CD8-positive, alpha-beta memory T cell (primary cell): ENCODE data around the gene NLRC5. TPM values are rescaled to one million over a fixed set of nuclear protein-coding genes. Genes with fewer than 3 reads are reported as not detected.
A peak's percentile ranks its signal among the peaks of the same experiment; 100 is the strongest.

Source experiments
- CTCF ChIA-PET: fragments of 350-600 bp; sonication (Branson Sonifier 250); formaldehyde crosslinking; loops from one replicate; lab custom pipeline; 2021; ENCODE audit warnings: antibody characterized with exemption; lab: Charles Lee
- POLR2A ChIA-PET: fragments of 350-600 bp; sonication (Branson Sonifier 250); formaldehyde crosslinking; loops from one replicate; lab custom pipeline; 2021; ENCODE audit warnings: antibody characterized with exemption; lab: Charles Lee
- DNase-seq, 5 donors: peaks; one replicate each; pipeline versions ENCODE4 v3.0.0 to v3.0.0-alpha.2; 2020 to 2022; ENCODE audit warnings: mixed read lengths in 1 of 5
- H3K27ac ChIP-seq: one replicate; pipeline ENCODE4 v1.7.0; 2013; ENCODE audit warnings: low read depth, mild to moderate bottlenecking, low read length, moderate library complexity
- H3K27me3 ChIP-seq: 2 replicates; pipeline ENCODE4 v1.7.0; 2013; ENCODE audit warnings: low read length, mild to moderate bottlenecking; ENCODE audit not compliant: insufficient read depth, poor library complexity, severe bottlenecking
- H3K36me3 ChIP-seq: 2 replicates; pipeline ENCODE4 v1.7.0; 2013; ENCODE audit warnings: mild to moderate bottlenecking, low read length, moderate library complexity; ENCODE audit not compliant: insufficient read depth
- H3K4me1 ChIP-seq: 2 replicates; pipeline ENCODE4 v1.7.0; 2013; ENCODE audit warnings: mild to moderate bottlenecking, low read length, moderate library complexity; ENCODE audit not compliant: insufficient read depth
- H3K4me3 ChIP-seq: 2 replicates; pipeline ENCODE4 v1.7.0; 2013; ENCODE audit warnings: mild to moderate bottlenecking, low read length
- H3K9me3 ChIP-seq: 2 replicates; pipeline ENCODE4 v1.7.0; 2013; ENCODE audit warnings: mild to moderate bottlenecking, low read length
- H3K27ac Mint-ChIP-seq, 8 donors: one replicate each; pipeline ENCODE4 v1.8.0; 2020 to 2021; ENCODE audit warnings: mixed read lengths in 8 of 8, mild to moderate bottlenecking in 6 of 8, inconsistent platforms in 3 of 8, moderate library complexity in 3 of 8
- H3K27me3 Mint-ChIP-seq, 2 donors: one replicate each; pipeline ENCODE4 v1.8.0; 2020 to 2021; ENCODE audit warnings: mixed read lengths in 2 of 2, mild to moderate bottlenecking in 1 of 2, moderate library complexity in 1 of 2
- H3K36me3 Mint-ChIP-seq, 3 donors: one replicate each; pipeline ENCODE4 v1.8.0; 2020 to 2021; ENCODE audit warnings: mixed read lengths in 3 of 3, inconsistent platforms in 1 of 3, mild to moderate bottlenecking in 1 of 3
- H3K4me1 Mint-ChIP-seq, 3 donors: one replicate each; pipeline ENCODE4 v1.8.0; 2020 to 2021; ENCODE audit warnings: mixed read lengths in 3 of 3, inconsistent platforms in 1 of 3, mild to moderate bottlenecking in 1 of 3
- H3K4me3 Mint-ChIP-seq, 7 donors: one replicate each; pipeline ENCODE4 v1.8.0; 2020 to 2021; ENCODE audit warnings: mixed read lengths in 7 of 7, mild to moderate bottlenecking in 6 of 7, moderate library complexity in 4 of 7, inconsistent platforms in 2 of 7
- H3K9me3 Mint-ChIP-seq, 5 donors: one replicate each; pipeline ENCODE4 v1.8.0; 2020 to 2022; ENCODE audit warnings: mixed read lengths in 5 of 5, mild to moderate bottlenecking in 3 of 5, moderate library complexity in 2 of 5, inconsistent platforms in 1 of 5
- polyA plus RNA-seq: library from polyadenylated mRNA; unstranded; fragments of 300-500 nt; fragmentation: Illumina TruSeq; gene quantifications from one replicate; pipeline ENCODE4 v1.2.3, GENCODE V29; 2021
- total RNA-seq, 2 experiments: library from RNA; stranded (reverse); gene quantifications; one replicate each; pipeline ENCODE4 v1.2.3, GENCODE V29; 2021

Gene NLRC5
- total and polyA plus RNA-seq, 3 experiments from 2014 or later, result 165 to 178 (median 173) TPM

DNA sequence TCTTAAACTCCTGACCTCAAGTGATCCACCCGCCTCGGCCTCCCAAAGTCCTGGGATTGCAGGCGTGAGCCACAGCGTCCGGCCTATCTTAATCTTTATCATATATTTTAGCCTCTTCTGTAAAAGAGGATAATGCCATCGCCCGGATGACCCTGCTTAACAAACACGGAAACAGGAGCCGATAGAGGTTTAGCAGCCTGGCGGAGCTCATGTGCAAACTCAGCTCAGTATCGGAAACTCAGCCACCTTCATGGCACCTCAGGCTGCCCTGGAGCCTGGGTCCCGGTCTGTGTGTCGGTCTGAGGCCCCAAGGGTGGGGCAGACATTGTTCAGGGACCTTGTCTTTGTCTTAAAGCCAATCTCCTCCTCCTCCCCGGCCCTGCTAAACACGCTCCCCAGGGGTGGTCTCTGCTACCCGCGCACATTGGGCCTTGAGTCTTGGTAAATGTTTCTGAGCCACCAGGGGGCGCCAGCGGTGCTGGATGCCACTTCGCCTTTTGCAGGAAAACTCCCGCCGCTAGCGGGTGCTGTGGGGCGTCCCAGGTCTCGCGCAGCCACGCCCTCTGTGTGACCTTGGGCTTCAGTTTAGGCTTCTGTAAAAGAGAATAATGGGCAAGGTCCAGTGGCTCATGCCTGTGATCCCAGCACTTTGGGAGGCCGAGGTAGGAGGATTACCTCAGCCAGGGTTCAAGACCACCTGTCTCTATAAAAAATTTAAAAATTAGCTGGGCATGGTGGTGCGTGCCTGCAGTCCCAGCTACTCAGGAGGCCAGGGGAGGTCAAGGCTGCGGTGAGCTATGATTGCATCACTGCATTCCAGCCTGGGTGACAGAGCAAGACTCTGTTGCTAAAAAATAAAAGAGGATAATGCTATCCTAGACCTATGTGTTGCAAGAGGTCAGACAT is 24.9 kb upstream of the NLRC5 start:
- H3K27me3 Mint-ChIP-seq, result peaks cover 0 to 1% of the 10 kb centered on the region in 2 donors
- H3K27ac ChIP-seq, result no peak overlapping the region
- H3K4me3 ChIP-seq, result no peak overlapping the region
- H3K9me3 ChIP-seq, result no peaks in the 10 kb centered on the region
- ChIA-PET CTCF (interaction anchor here (0.6 to 6.2 kb wide), 56 partner anchors 11 to 453 kb away, joined by 3 to 91 read pairs (median 4); partner anchors contain the start of genes CPNE2, NLRC5 and PSME3IP1), POLR2A (interaction anchor here (0.6 to 1.8 kb wide), 7 partner anchors 25 to 81 kb away, joined by 3 to 7 read pairs (median 4); partner anchors contain the start of gene NLRC5)
- H3K36me3 ChIP-seq, result no peaks in the 10 kb centered on the region
- peaks cover 18 to 31% (median 21%) of the 10 kb centered on the region in 3 donors for H3K4me1 Mint-ChIP-seq
- H3K4me3 Mint-ChIP-seq, result peak overlapping the region in 1 of 7 donors; percentile 11
- H3K36me3 Mint-ChIP-seq, result peaks cover 0 to 2% (median 0%) of the 10 kb centered on the region in 3 donors
- no peaks in the 10 kb centered on the region for H3K9me3 Mint-ChIP-seq
- peaks cover 21% of the 10 kb centered on the region for H3K4me1 ChIP-seq
- no peaks in the 10 kb centered on the region for H3K27me3 ChIP-seq
- peak overlapping the region in 4 of 8 donors; percentile 31 to 87 (median 82) for H3K27ac Mint-ChIP-seq
- DNase-seq, result peak; percentile 87 to 96 (median 95)

GRCh38 chr16:56965149-56966092 is 23.9 kb upstream of the NLRC5 start:
- Histone ChIP-seq H3K4me3 (no peak overlapping the region), H3K27me3 (no peaks in the 10 kb centered on the region), H3K4me1 (peaks cover 21% of the 10 kb centered on the region), H3K9me3 (no peaks in the 10 kb centered on the region), H3K27ac (no peak overlapping the region), H3K36me3 (no peaks in the 10 kb centered on the region)
- Mint-ChIP-seq H3K4me3 (no peak overlapping the region), H3K36me3 (peaks cover 0 to 2% (median 0%) of the 10 kb centered on the region in 3 donors), H3K4me1 (peaks cover 18 to 31% (median 21%) of the 10 kb centered on the region in 3 donors), H3K27me3 (peaks cover 0 to 1% of the 10 kb centered on the region in 2 donors), H3K27ac (peak overlapping the region in 4 of 8 donors; percentile 42 to 74 (median 68)), H3K9me3 (no peaks in the 10 kb centered on the region)
- ChIA-PET POLR2A (interaction anchor here (1.6 to 1.8 kb wide), 3 partner anchors 24 to 74 kb away, joined by 5 to 7 read pairs (median 6); partner anchors contain the start of gene NLRC5), CTCF (interaction anchor here (0.7 to 6.2 kb wide), 34 partner anchors 10 to 202 kb away, joined by 3 to 91 read pairs (median 7); partner anchors contain the start of genes CPNE2 and NLRC5)
- no peak for DNase-seq

DNA sequence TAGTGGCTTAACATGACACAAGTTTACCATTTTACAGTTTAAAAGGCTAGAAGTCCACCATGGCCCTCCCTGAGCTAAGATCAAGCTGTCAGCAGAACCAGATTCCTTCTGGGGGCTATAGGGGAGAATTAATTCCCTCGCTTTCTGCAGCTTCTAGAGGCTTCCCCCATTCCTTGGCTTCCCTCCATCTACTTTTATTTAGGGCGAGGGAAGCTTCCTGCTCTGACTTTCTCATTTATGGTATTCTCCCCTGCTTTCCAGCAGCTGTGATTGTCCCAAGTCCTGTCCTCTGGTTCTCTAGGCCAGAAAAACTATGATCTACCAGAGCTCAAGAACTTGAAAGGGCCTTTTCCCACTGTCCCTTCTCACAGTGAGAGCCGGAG is 23.3 kb upstream of the NLRC5 start:
- CTCF ChIA-PET, result interaction anchor here (0.9 to 6.2 kb wide), 14 partner anchors 9 to 179 kb away, joined by 3 to 91 read pairs (median 6); partner anchors contain the start of genes CPNE2 and NLRC5
- Mint-ChIP-seq H3K27me3 (peaks cover 0 to 1% of the 10 kb centered on the region in 2 donors), H3K36me3 (peaks cover 0 to 2% (median 0%) of the 10 kb centered on the region in 3 donors), H3K4me3 (no peak overlapping the region), H3K9me3 (no peaks in the 10 kb centered on the region), H3K4me1 (peaks cover 19 to 33% (median 23%) of the 10 kb centered on the region in 3 donors), H3K27ac (peak overlapping the region in 3 of 8 donors; percentile 31 to 74 (median 70))
- peaks cover 21% of the 10 kb centered on the region for H3K4me1 ChIP-seq
- H3K9me3 ChIP-seq, result no peaks in the 10 kb centered on the region
- POLR2A ChIA-PET, result interaction anchor here (1.8 kb wide), 2 partner anchors 23 to 41 kb away, joined by 5 to 6 read pairs; partner anchors contain the start of gene NLRC5
- no peaks in the 10 kb centered on the region for H3K36me3 ChIP-seq
- no peak for DNase-seq
- no peaks in the 10 kb centered on the region for H3K27me3 ChIP-seq
- H3K4me3 ChIP-seq, result no peak overlapping the region
- no peak overlapping the region for H3K27ac ChIP-seq

GRCh38 chr16:56967733-56968132 is 21.6 kb upstream of the NLRC5 start:
- H3K4me1 ChIP-seq, result peaks cover 26% of the 10 kb centered on the region
- H3K4me3 Mint-ChIP-seq, result no peak overlapping the region
- no peak overlapping the region for H3K27ac ChIP-seq
- no peaks in the 10 kb centered on the region for H3K27me3 ChIP-seq
- peaks cover 0 to 2% (median 0%) of the 10 kb centered on the region in 3 donors for H3K36me3 Mint-ChIP-seq
- H3K4me3 ChIP-seq, result no peak overlapping the region
- H3K36me3 ChIP-seq, result no peaks in the 10 kb centered on the region
- H3K4me1 Mint-ChIP-seq, result peaks cover 23 to 36% (median 31%) of the 10 kb centered on the region in 3 donors
- H3K9me3 Mint-ChIP-seq, result no peaks in the 10 kb centered on the region
- H3K27ac Mint-ChIP-seq, result no peak overlapping the region
- DNase-seq, result no peak
- ChIA-PET POLR2A (no interaction called here), CTCF (interaction anchor here (0.7 to 6.2 kb wide), 4 partner anchors 9 to 78 kb away, joined by 3 to 91 read pairs (median 30); no protein-coding TSS in a partner anchor)
- peaks cover 0 to 4% of the 10 kb centered on the region in 2 donors for H3K27me3 Mint-ChIP-seq
- H3K9me3 ChIP-seq, result no peaks in the 10 kb centered on the region

GRCh38 chr16:56969769-56970168 is 19.6 kb upstream of the NLRC5 start:
- peaks cover 35 to 46% (median 45%) of the 10 kb centered on the region in 3 donors for H3K4me1 Mint-ChIP-seq
- ChIA-PET POLR2A (interaction anchor here (1.2 kb wide), 1 partner anchor 72 kb away, joined by 3 read pairs; no protein-coding TSS in a partner anchor), CTCF (interaction anchor here (0.8 to 2.5 kb wide), 8 partner anchors 13 to 79 kb away, joined by 3 to 10 read pairs (median 4); no protein-coding TSS in a partner anchor)
- no peaks in the 10 kb centered on the region for H3K9me3 Mint-ChIP-seq
- H3K27me3 ChIP-seq, result no peaks in the 10 kb centered on the region
- peaks cover 0 to 2% (median 0%) of the 10 kb centered on the region in 3 donors for H3K36me3 Mint-ChIP-seq
- no peaks in the 10 kb centered on the region for H3K36me3 ChIP-seq
- peaks cover 39% of the 10 kb centered on the region for H3K4me1 ChIP-seq
- H3K27ac Mint-ChIP-seq, result no peak overlapping the region
- no peak overlapping the region for H3K4me3 ChIP-seq
- DNase-seq, result no peak
- H3K27ac ChIP-seq, result no peak overlapping the region
- no peaks in the 10 kb centered on the region for H3K9me3 ChIP-seq
- H3K4me3 Mint-ChIP-seq, result no peak overlapping the region
- H3K27me3 Mint-ChIP-seq, result peaks cover 0 to 4% of the 10 kb centered on the region in 2 donors

- no peak overlapping the region for H3K27ac ChIP-seq
- no peaks in the 10 kb centered on the region for H3K36me3 ChIP-seq
- DNase-seq, result peak in 1 of 5 donors; percentile 14
- no peaks in the 10 kb centered on the region for H3K9me3 Mint-ChIP-seq
- H3K27me3 ChIP-seq, result no peaks in the 10 kb centered on the region
- peaks cover 29% of the 10 kb centered on the region for H3K4me1 ChIP-seq
- H3K27me3 Mint-ChIP-seq, result peaks cover 0 to 4% of the 10 kb centered on the region in 2 donors
- ChIA-PET POLR2A (interaction anchor here (0.9 kb wide), 1 partner anchor 18 kb away, joined by 3 read pairs; the partner anchor contains the start of gene NLRC5), CTCF (interaction anchor here (0.6 to 8.2 kb wide), 11 partner anchors 7 to 269 kb away, joined by 3 to 69 read pairs (median 4); partner anchors contain the start of gene CPNE2)
- H3K9me3 ChIP-seq, result no peaks in the 10 kb centered on the region
- no peak overlapping the region for H3K4me3 Mint-ChIP-seq
- H3K27ac Mint-ChIP-seq, result peak overlapping the region in 5 of 8 donors; percentile 34 to 85 (median 72)
- H3K36me3 Mint-ChIP-seq, result peaks cover 0 to 2% (median 0%) of the 10 kb centered on the region in 3 donors
- H3K4me3 ChIP-seq, result no peak overlapping the region
- peaks cover 32 to 46% (median 45%) of the 10 kb centered on the region in 3 donors for H3K4me1 Mint-ChIP-seq
Measured at GRCh38 chr16:56970934-56971767, 18.2 kb upstream of the NLRC5 start.
